Activated T-cell treated with anti-CD3 and anti-CD28 coated beads, Interleukin-2, amount 50 U/mL, for 4 hours (primary cell): ENCODE measurements around the gene PRPS1. TPM values are rescaled to one million over a fixed set of nuclear protein-coding genes. Genes with fewer than 3 reads are reported as not detected.
"Not testable (repeated sequence)": the region's sequence is repeated elsewhere in the genome, so short reads cannot be mapped to it uniquely, and the experiment has no call there.

ENCODE experiments used
- ATAC-seq, 2 donors: fragments of 200-7000 bp; cut with Tn5 transposase; one replicate each; pipeline ENCODE4 v1.10.0; 2021
- DNase-seq: peaks from one replicate; pipeline ENCODE4 v3.0.0-alpha.2; 2020
- H3K27me3 Mint-ChIP-seq: one replicate; pipeline ENCODE4 v1.8.0; 2021; ENCODE audit warnings: low read depth, mixed read lengths
- H3K36me3 Mint-ChIP-seq: one replicate; pipeline ENCODE4 v1.8.0; 2022; ENCODE audit warnings: mixed read lengths; ENCODE audit not compliant: insufficient read depth
- H3K4me1 Mint-ChIP-seq: one replicate; pipeline ENCODE4 v1.8.0; 2021; ENCODE audit warnings: low read depth, mixed read lengths
- H3K4me3 Mint-ChIP-seq: one replicate; pipeline ENCODE4 v1.8.0; 2021; ENCODE audit warnings: mild to moderate bottlenecking, moderate library complexity, mixed read lengths
- H3K9me3 Mint-ChIP-seq: one replicate; pipeline ENCODE4 v1.8.0; 2021; ENCODE audit warnings: mixed read lengths
- total RNA-seq, 3 donors: library from RNA; stranded (reverse); gene quantifications; one replicate each; pipeline ENCODE4 v1.2.1, GENCODE V29; 2021

The PRPS1 gene
- total RNA-seq, 3 donors from 2014 or later, result 151 to 154 (median 153) TPM

GRCh38 chrX:107658660-107659059 is 30.4 kb downstream of the PRPS1 start:
- H3K27me3 Mint-ChIP-seq, result no peaks in the 10 kb centered on the region
- H3K4me1 Mint-ChIP-seq, result peaks cover 13% of the 10 kb centered on the region
- no peak overlapping the region for H3K4me3 Mint-ChIP-seq
- no peak for ATAC-seq
- DNase-seq, result no peak
- no peaks in the 10 kb centered on the region for H3K9me3 Mint-ChIP-seq
- no peaks in the 10 kb centered on the region for H3K36me3 Mint-ChIP-seq

- no peak for ATAC-seq
- Mint-ChIP-seq H3K4me3 (no peak overlapping the region), H3K4me1 (peaks cover 13% of the 10 kb centered on the region), H3K9me3 (no peaks in the 10 kb centered on the region), H3K27me3 (no peaks in the 10 kb centered on the region), H3K36me3 (no peaks in the 10 kb centered on the region)
- no peak for DNase-seq
These were observed 31.0 kb downstream of the PRPS1 start for GRCh38 chrX:107659286-107659685.

GRCh38 chrX:107659768-107660167 is 31.5 kb downstream of the PRPS1 start:
- DNase-seq (no peak), ATAC-seq (peak in 1 of 2 donors; percentile 35)
- H3K9me3 Mint-ChIP-seq, result no peaks in the 10 kb centered on the region

DNA sequence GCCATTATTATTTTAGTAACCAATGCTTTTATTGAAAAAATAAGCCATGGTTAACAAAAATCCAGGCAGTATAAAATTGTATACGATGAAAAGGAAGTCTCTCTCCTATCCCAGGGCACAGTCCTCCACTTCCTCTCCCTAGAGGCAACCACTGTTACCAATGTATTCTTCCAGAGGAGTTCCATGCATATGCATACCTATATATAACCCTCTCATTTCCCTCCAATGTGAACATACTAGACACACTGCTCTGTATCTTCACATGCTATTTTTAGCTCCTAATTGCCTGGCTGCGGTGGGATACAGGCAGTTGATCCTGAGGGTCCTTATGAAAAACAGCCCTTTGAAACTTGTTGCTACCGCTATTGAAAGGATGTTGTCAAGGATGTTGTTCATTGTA is 33.8 kb downstream of the PRPS1 start:
- no peak for DNase-seq
- ATAC-seq, result no peak
- Mint-ChIP-seq H3K36me3 (peaks cover 1% of the 10 kb centered on the region), H3K9me3 (no peaks in the 10 kb centered on the region), H3K27me3 (no peaks in the 10 kb centered on the region), H3K4me3 (no peak overlapping the region), H3K4me1 (peaks cover 5% of the 10 kb centered on the region)

More at GRCh38 chrX:107659768-107660167, 31.5 kb downstream of the PRPS1 start:
- no peak overlapping the region for H3K4me3 Mint-ChIP-seq
- H3K27me3 Mint-ChIP-seq, result no peaks in the 10 kb centered on the region
- no peaks in the 10 kb centered on the region for H3K36me3 Mint-ChIP-seq
- peaks cover 11% of the 10 kb centered on the region for H3K4me1 Mint-ChIP-seq

DNA sequence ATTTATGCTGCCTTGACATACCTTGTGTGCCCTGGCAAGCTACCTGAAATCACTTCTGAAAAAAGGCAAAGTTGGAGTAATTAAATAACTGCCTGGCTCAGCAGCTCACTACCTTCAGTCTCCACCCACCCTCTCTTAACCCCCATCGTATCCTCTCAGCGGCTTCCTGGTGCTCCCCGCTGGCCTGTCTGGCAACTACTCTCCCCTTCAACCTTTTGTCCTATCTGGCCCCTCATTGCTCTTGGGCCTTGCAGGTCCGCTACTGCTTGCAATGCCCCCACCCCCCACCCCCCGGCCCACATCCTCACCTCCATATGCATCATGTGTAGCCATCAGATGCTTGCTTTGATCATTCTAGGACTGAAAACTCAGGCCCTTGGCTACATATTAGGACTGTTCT is 34.5 kb downstream of the PRPS1 start:
- no peak for DNase-seq
- H3K27me3 Mint-ChIP-seq, result no peaks in the 10 kb centered on the region
- no peak overlapping the region for H3K4me3 Mint-ChIP-seq
- ATAC-seq, result no peak
- no peaks in the 10 kb centered on the region for H3K9me3 Mint-ChIP-seq
- peaks cover 2% of the 10 kb centered on the region for H3K36me3 Mint-ChIP-seq
- H3K4me1 Mint-ChIP-seq, result peaks cover 10% of the 10 kb centered on the region

DNA sequence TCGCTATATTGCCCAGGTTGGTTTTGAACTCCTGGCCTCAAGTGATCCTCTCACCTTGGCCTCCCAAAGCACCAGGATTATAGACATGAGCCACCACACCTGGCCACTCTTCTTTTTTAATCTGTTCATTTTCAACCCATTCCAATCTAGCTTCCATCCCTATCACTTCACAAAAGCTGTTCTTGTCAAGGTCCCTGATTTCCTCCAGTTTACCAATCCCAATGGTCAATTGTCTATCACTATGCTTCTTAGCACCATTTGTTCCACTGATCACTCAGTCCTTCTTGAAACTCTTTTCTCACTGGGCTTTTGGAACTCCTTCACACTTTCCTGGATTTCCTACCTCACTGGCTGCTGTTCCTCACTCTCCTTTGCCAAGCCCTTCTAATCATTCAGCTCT is 38.6 kb downstream of the PRPS1 start:
- H3K27me3 Mint-ChIP-seq, result no peaks in the 10 kb centered on the region
- H3K4me3 Mint-ChIP-seq, result no peak overlapping the region
- peaks cover 20% of the 10 kb centered on the region for H3K4me1 Mint-ChIP-seq
- DNase-seq (no peak), ATAC-seq (no peak)
- no peaks in the 10 kb centered on the region for H3K9me3 Mint-ChIP-seq
- H3K36me3 Mint-ChIP-seq, result peaks cover 2% of the 10 kb centered on the region

DNA sequence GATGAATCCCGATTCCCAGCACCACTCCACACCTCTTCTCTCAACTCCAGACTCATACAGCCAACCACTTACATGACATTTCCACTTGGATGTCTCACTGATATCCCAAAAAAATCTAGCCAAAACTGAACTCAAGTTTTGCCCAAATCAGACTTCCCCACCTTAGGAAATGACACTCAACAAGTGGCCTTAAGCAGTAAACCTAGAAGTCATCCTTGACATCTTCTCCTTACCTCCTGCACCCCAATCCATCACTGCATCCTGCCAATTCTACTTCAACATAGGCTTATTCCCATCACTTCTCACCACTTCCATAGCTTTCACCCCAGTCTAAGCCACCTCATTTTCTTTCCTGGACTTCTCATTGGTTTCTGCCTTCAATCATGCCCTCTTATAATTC is 39.1 kb downstream of the PRPS1 start:
- Mint-ChIP-seq H3K27me3 (no peaks in the 10 kb centered on the region), H3K4me3 (no peak overlapping the region), H3K4me1 (peaks cover 17% of the 10 kb centered on the region), H3K36me3 (peaks cover 2% of the 10 kb centered on the region), H3K9me3 (no peaks in the 10 kb centered on the region)
- ATAC-seq (no peak), DNase-seq (no peak)

GRCh38 chrX:107668710-107669109 is 40.4 kb downstream of the PRPS1 start:
- peaks cover 26% of the 10 kb centered on the region for H3K4me1 Mint-ChIP-seq
- not testable (repeated sequence) for ATAC-seq, H3K27me3 Mint-ChIP-seq, H3K4me3 Mint-ChIP-seq, DNase-seq, H3K9me3 Mint-ChIP-seq, H3K36me3 Mint-ChIP-seq

GRCh38 chrX:107669261-107669660 is 41.0 kb downstream of the PRPS1 start:
- Mint-ChIP-seq H3K36me3 (peaks cover 2% of the 10 kb centered on the region), H3K27me3 (no peaks in the 10 kb centered on the region), H3K4me3 (no peak overlapping the region), H3K4me1 (peaks cover 28% of the 10 kb centered on the region), H3K9me3 (no peaks in the 10 kb centered on the region)
- ATAC-seq, result no peak
- no peak for DNase-seq

DNA sequence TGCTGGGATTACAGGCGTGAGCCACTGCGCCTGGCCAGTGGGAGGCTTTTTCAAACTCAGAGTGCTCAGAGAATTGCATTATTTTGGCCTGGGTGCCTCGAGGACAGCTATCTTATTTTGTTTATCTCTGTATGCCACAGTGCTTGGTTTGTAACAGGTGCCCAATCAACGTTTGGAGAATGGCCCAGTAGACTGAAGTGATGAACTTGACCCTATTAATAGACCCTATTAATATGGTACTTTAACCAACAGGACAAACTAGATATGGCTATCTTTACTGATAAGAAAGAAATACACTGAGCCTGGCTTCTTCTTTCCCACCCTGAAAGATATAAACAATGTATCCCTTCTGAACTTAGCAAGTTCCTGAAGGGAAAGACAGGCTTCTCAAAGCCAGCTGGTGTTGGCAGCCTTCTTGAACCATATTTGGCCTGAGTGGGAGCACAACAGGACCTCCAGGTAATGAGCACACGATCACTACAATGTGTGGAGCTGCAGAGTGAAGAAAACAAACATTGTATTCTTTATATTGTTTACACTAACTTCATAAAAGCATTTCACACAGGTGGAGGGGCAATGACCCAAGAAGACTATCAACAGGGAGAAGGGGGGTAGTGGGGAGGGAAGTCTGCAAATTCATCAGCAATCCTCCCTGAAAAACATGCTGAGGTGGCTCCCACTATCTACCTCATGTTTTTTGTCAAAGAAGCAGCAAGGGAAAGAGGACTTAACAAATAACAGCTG is 41.7 kb downstream of the PRPS1 start:
- no peak for ATAC-seq
- Mint-ChIP-seq H3K4me3 (no peak overlapping the region), H3K9me3 (no peaks in the 10 kb centered on the region), H3K4me1 (peaks cover 36% of the 10 kb centered on the region), H3K27me3 (no peaks in the 10 kb centered on the region), H3K36me3 (peaks cover 2% of the 10 kb centered on the region)
- no peak for DNase-seq

DNA sequence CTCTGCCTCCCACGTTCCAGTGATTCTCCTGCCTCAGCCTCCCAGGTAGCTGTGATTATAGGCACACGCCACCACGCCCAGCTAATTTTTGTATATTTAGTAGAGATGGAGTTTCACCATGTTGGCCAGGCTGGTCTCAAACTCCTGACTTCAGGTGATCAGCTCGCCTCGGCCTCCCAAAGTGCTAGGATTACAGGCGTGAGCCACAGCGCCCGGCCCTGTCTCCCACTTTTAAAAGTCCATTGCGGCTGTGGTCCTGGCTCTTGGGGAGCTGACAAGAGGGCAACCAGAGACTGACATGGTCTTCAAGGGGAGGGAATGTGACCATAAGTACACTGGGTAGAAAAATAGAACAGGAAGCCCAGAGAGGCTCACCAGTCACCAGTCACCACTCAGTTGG is 42.9 kb downstream of the PRPS1 start:
- H3K4me1 Mint-ChIP-seq, result peaks cover 45% of the 10 kb centered on the region
- not testable (repeated sequence) for H3K4me3 Mint-ChIP-seq

GRCh38 chrX:107672955-107673378 is 44.7 kb downstream of the PRPS1 start:
- H3K36me3 Mint-ChIP-seq, result no peaks in the 10 kb centered on the region
- H3K4me3 Mint-ChIP-seq, result peak overlapping the region; percentile 38
- peak; percentile 66 for DNase-seq
- H3K4me1 Mint-ChIP-seq, result peaks cover 46% of the 10 kb centered on the region
- no peaks in the 10 kb centered on the region for H3K9me3 Mint-ChIP-seq
- no peaks in the 10 kb centered on the region for H3K27me3 Mint-ChIP-seq
- ATAC-seq, result peak; percentile 47 to 51

More for the DNA sequence above, 42.9 kb downstream of the PRPS1 start:
- not testable (repeated sequence) for H3K27me3 Mint-ChIP-seq, H3K36me3 Mint-ChIP-seq, DNase-seq, H3K9me3 Mint-ChIP-seq, ATAC-seq

GRCh38 chrX:107673431-107673830 is 45.1 kb downstream of the PRPS1 start:
- H3K27me3 Mint-ChIP-seq, result no peaks in the 10 kb centered on the region
- ATAC-seq (no peak), DNase-seq (no peak)
- peak overlapping the region; percentile 35 for H3K4me3 Mint-ChIP-seq
- H3K9me3 Mint-ChIP-seq, result no peaks in the 10 kb centered on the region
- H3K36me3 Mint-ChIP-seq, result no peaks in the 10 kb centered on the region
- peaks cover 51% of the 10 kb centered on the region for H3K4me1 Mint-ChIP-seq

DNA sequence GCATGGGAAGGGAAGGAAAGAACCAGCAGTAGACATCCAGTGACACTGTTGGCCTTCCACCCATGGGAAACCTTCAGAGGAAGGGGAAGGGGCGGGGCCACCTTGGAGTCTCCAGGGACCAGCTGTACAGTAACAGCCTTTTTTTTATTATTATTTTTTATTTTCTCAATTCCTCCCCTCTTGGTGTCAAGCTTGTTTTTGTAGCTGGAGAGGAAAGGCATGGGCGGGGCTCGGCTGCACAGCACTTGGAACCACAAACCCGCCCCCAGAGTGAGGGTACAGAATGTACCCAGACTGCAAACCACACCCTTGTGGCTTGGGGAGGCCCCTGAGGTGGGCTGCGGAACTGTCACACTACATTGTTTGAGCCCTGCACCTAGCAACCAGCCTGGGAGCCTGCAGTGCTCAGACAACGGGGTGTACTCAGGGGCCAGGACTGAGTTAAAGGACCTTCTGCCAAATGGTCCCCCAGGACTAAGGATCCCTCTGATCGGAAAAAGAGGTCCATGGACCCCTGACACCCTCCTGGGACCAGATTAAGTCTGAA is 45.7 kb downstream of the PRPS1 start:
- H3K36me3 Mint-ChIP-seq, result no peaks in the 10 kb centered on the region
- peak; percentile 84 to 85 for ATAC-seq
- H3K27me3 Mint-ChIP-seq, result no peaks in the 10 kb centered on the region
- H3K4me3 Mint-ChIP-seq, result peak overlapping the region; percentile 89
- no peaks in the 10 kb centered on the region for H3K9me3 Mint-ChIP-seq
- H3K4me1 Mint-ChIP-seq, result peaks cover 57% of the 10 kb centered on the region
- peak; percentile 85 for DNase-seq
